ENCODE data around the gene FMNL2. TPM values are rescaled to one million over a fixed set of nuclear protein-coding genes. Genes with fewer than 3 reads are reported as not detected.

Gene FMNL2
- total and polyA plus RNA-seq, 2 of the 4 experiments (the other 2 are of a cell fraction): 10.9 to 11.4 TPM

GRCh38 chr2:152342259-152343046 lies 7.5 kb downstream of the FMNL2 start:
- intact Hi-C loops (cut with micrococcal nuclease): no loop called here
- no TSS peak for BruUV-seq (replicated peaks)
- Histone ChIP-seq H3K27ac (ENCODE audit: insufficient read depth, low read length) (no peak overlapping the region), H4K91ac (ENCODE audit: insufficient read depth, low read depth, low read length) (no peak overlapping the region), H4K8ac (ENCODE audit: low read depth in 2 of 2, low read length in 2 of 2) (no peak overlapping the region), H3K9me1 (ENCODE audit: insufficient read depth, low read length) (no peaks in the 10 kb centered on the region), H2BK15ac (ENCODE audit: low read depth, low read length) (no peak overlapping the region), H3K18ac (ENCODE audit: low read depth, low read length) (no peak overlapping the region), H2AK9ac (replicated peaks; ENCODE audit: low read depth, low read length, poor library complexity) (no peak overlapping the region), H3K9ac (ENCODE audit: low read depth, low read length) (no peak overlapping the region), H3K4ac (ENCODE audit: low read depth, low read length) (no peak overlapping the region), H3K27me3 (ENCODE audit: control insufficient read depth, insufficient read depth, low read length) (no peaks in the 10 kb centered on the region), H3K9me3 (ENCODE audit: control insufficient read depth, insufficient read depth, low read length) (no peaks in the 10 kb centered on the region), H2BK120ac (ENCODE audit: low read depth, low read length) (no peak overlapping the region), H3K56ac (ENCODE audit: extremely low read depth, insufficient read depth, low read length) (no peak overlapping the region), H3K23ac (ENCODE audit: low read depth, low read length) (no peak overlapping the region), H3K14ac (replicated peaks; ENCODE audit: low read depth, low read length) (no peak overlapping the region), H4K20me1 (ENCODE audit: insufficient read depth, low read length) (peaks cover 12% of the 10 kb centered on the region), H4K5ac (ENCODE audit: low read depth, low read length) (no peak overlapping the region), H3K4me1 (ENCODE audit: control insufficient read depth, insufficient read depth, low read length) (peaks cover 2% of the 10 kb centered on the region; the same call in 1 of the 2 replicates), H2BK20ac (ENCODE audit: low read depth, low read length) (no peak overlapping the region), H2BK5ac (ENCODE audit: low read depth, low read length, poor library complexity, severe bottlenecking) (no peak overlapping the region), H3K4me3 (ENCODE audit: insufficient read depth, low read depth, low read length) (no peak overlapping the region), H3K4me2 (ENCODE audit: low read depth, low read length) (no peak overlapping the region), H3K36me3 (ENCODE audit: control insufficient read depth, insufficient read depth, low read length) (no peaks in the 10 kb centered on the region), H2AFZ (replicated peaks; ENCODE audit: low read length, poor library complexity) (no peak overlapping the region), H2AK5ac (ENCODE audit: low read depth, low read length) (no peak overlapping the region), H3K79me1 (ENCODE audit: low read depth in 1 of 2, low read length in 2 of 2) (peaks cover 32 to 43% of the 10 kb centered on the region in 2 experiments)
- WGBS, 2 experiments (ENCODE audit: extremely low coverage in 2 of 2, insufficient read length in 1 of 2): 100% methylated on average over 1 of the region's 4 CpGs; no CpG with 5 or more reads in 1 of the 2 experiments
- ChIA-PET POLR2A (ENCODE audit: unreplicated experiment) (no interaction called here), CTCF (no interaction called here)
- in situ Hi-C loops (cut with MboI; ENCODE audit: low sequenced_read_pairs): no loop called here
- ATAC-seq (ENCODE audit: low read depth) (no peak), DNase-seq (no peak)
- TF ChIP-seq RAD21 (IDR thresholded peaks at IDR 0.05; ENCODE audit: low read length) (no peak), FOS (IDR thresholded peaks at IDR 0.05; ENCODE audit: low read depth, low read length) (no peak)
- dilution Hi-C loops (cut with HindIII; ENCODE audit: low sequenced_read_pairs, unreplicated experiment): no loop called here

Data from IMR-90 (cell line).